Common myeloid progenitor, CD34-positive (primary cell): ENCODE data around the gene HSPA2.

Source experiments
- CTCF ChIA-PET: fragments of 350-600 bp; sonication (Branson Sonifier 250); formaldehyde crosslinking; loops from one replicate; lab custom pipeline; 2021; ENCODE audit warnings: antibody characterized with exemption; lab: Charles Lee
- POLR2A ChIA-PET: fragments of 350-600 bp; sonication (Branson Sonifier 250); formaldehyde crosslinking; loops from one replicate; lab custom pipeline; 2021; ENCODE audit warnings: antibody characterized with exemption; lab: Charles Lee
- DNase-seq, 3 donors: peaks; one replicate each; pipeline versions ENCODE4 v3.0.0 to v3.0.0-alpha.2; 2013
- H3K27ac ChIP-seq, 2 experiments: 1 replicate in 1 of 2; 2 replicates in 1 of 2; pipeline ENCODE4 v1.7.0; 2013; ENCODE audit warnings: inconsistent platforms in 2 of 2, low read length in 2 of 2, mild to moderate bottlenecking in 2 of 2, low read depth in 1 of 2, moderate library complexity in 1 of 2; ENCODE audit not compliant: severe bottlenecking in 2 of 2, insufficient read depth in 1 of 2, poor library complexity in 1 of 2
- H3K27me3 ChIP-seq, 5 experiments: replicated peaks in 2 of 5; 1 replicate in 3 of 5; 2 replicates in 2 of 5; pipeline versions ENCODE4 v1.6.1 to v1.7.0; 2013; ENCODE audit warnings: low read length in 4 of 5, mild to moderate bottlenecking in 2 of 5, moderate library complexity in 2 of 5, inconsistent platforms in 1 of 5; ENCODE audit not compliant: insufficient read depth in 5 of 5, control insufficient read depth in 4 of 5
- H3K36me3 ChIP-seq, 4 experiments: 1 replicate in 2 of 4; 2 replicates in 2 of 4; pipeline versions ENCODE4 v1.6.1 to v1.7.0; 2013; ENCODE audit warnings: low read length in 3 of 4, control low read depth in 1 of 4, mild to moderate bottlenecking in 1 of 4; ENCODE audit not compliant: control insufficient read depth in 4 of 4, insufficient read depth in 4 of 4
- H3K4me1 ChIP-seq, 4 experiments: 1 replicate in 3 of 4; 2 replicates in 1 of 4; pipeline versions ENCODE4 v1.6.1 to v1.7.1; 2013; ENCODE audit warnings: low read length in 3 of 4, mild to moderate bottlenecking in 3 of 4, control low read depth in 1 of 4, inconsistent platforms in 1 of 4, moderate library complexity in 1 of 4; ENCODE audit not compliant: control insufficient read depth in 4 of 4, insufficient read depth in 4 of 4; ENCODE audit errors: control extremely low read depth in 1 of 4
- H3K4me3 ChIP-seq, 7 experiments: 1 replicate in 4 of 7; 2 replicates in 3 of 7; pipeline versions ENCODE4 v1.5.1 to v1.7.0; 2013; ENCODE audit warnings: mild to moderate bottlenecking in 7 of 7, low read length in 6 of 7, moderate library complexity in 6 of 7, inconsistent platforms in 2 of 7, low read depth in 2 of 7, control low read depth in 1 of 7; ENCODE audit not compliant: insufficient read depth in 4 of 7, control insufficient read depth in 1 of 7; ENCODE audit errors: extremely low read depth in 1 of 7
- H3K9me3 ChIP-seq, 5 experiments: 1 replicate in 4 of 5; 2 replicates in 1 of 5; pipeline versions ENCODE4 v1.6.1 to v1.7.1; 2013; ENCODE audit warnings: low read length in 4 of 5, mild to moderate bottlenecking in 2 of 5, inconsistent platforms in 1 of 5, low read depth in 1 of 5, moderate library complexity in 1 of 5; ENCODE audit not compliant: control insufficient read depth in 4 of 5, insufficient read depth in 2 of 5; ENCODE audit errors: control extremely low read depth in 1 of 5
- WGBS: methylation state at CpG from one replicate; pipeline ENCODE4 v1.1.5; 2013; ENCODE audit not compliant: insufficient coverage; 5-methylcytosine and 5-hydroxymethylcytosine counted together

Gene HSPA2

GRCh38 chr14:64544607-64545312 is 4.2 kb downstream of the HSPA2 start:
- 89% methylated on average over 1 of the region's 5 CpGs for WGBS
- Histone ChIP-seq H3K9me3 (peaks cover 0 to 19% (median 18%) of the 10 kb centered on the region in 5 experiments), H3K27me3 (peaks cover 16 to 64% (median 43%) of the 10 kb centered on the region in 5 experiments), H3K4me1 (peaks cover 4 to 21% (median 20%) of the 10 kb centered on the region in 4 experiments), H3K27ac (no peak overlapping the region), H3K4me3 (no peak overlapping the region), H3K36me3 (no peaks in the 10 kb centered on the region)
- POLR2A ChIA-PET: no interaction called here
- no peak for DNase-seq
- CTCF ChIA-PET: interaction anchor here (1.4 to 1.6 kb wide), 2 partner anchors 11 to 92 kb away, joined by 4 to 7 read pairs; no protein-coding TSS in a partner anchor

GRCh38 chr14:64549016-64549415 is 8.5 kb downstream of the HSPA2 start:
- H3K4me3 ChIP-seq: peak overlapping the region in 1 of 7 experiments; percentile 37
- no peak overlapping the region for H3K27ac ChIP-seq
- H3K36me3 ChIP-seq: no peaks in the 10 kb centered on the region
- DNase-seq: no peak
- H3K27me3 ChIP-seq: peaks cover 11 to 55% (median 25%) of the 10 kb centered on the region in 5 experiments
- H3K9me3 ChIP-seq: no peaks in the 10 kb centered on the region
- no CpG with 5 or more reads among the region's 1 CpG for WGBS
- ChIA-PET POLR2A (no interaction called here), CTCF (interaction anchor here (0.9 kb wide), 1 partner anchor 9 kb away, joined by 3 read pairs; no protein-coding TSS in a partner anchor)
- peaks cover 4 to 16% (median 10%) of the 10 kb centered on the region in 4 experiments for H3K4me1 ChIP-seq

GRCh38 chr14:64549791-64550620 is 9.5 kb downstream of the HSPA2 start, which contains the start of gene PPP1R36:
TSS of gene PPP1R36 (plus strand) at chr14:64549961. CDS start at chr14:64549998, 37 bp downstream.
- CTCF ChIA-PET: interaction anchor here (1.1 to 1.5 kb wide), 2 partner anchors 10 to 120 kb away, joined by 3 read pairs; partner anchors contain the start of gene HSPA2
- H3K27ac ChIP-seq: no peak within 1 kb of the TSS
- POLR2A ChIA-PET: interaction anchor here (1.0 kb wide), 1 partner anchor 10 kb away, joined by 3 read pairs; the partner anchor contains the start of gene HSPA2

GRCh38 chr14:64550621-64551333 is 10.2 kb downstream of the HSPA2 start:
- ChIA-PET CTCF (interaction anchor here (1.0 to 2.2 kb wide), 5 partner anchors 8 to 119 kb away, joined by 3 to 5 read pairs (median 3); partner anchors contain the start of gene HSPA2), POLR2A (interaction anchor here (1.0 kb wide), 1 partner anchor 10 kb away, joined by 3 read pairs; the partner anchor contains the start of gene HSPA2)
- Histone ChIP-seq H3K4me3 (no peak overlapping the region), H3K4me1 (peaks cover 4 to 16% (median 10%) of the 10 kb centered on the region in 4 experiments), H3K27me3 (peaks cover 10 to 43% (median 22%) of the 10 kb centered on the region in 5 experiments), H3K27ac (no peak overlapping the region), H3K9me3 (no peaks in the 10 kb centered on the region), H3K36me3 (no peaks in the 10 kb centered on the region)
- no peak for DNase-seq
- WGBS: 57% methylated on average over 2 of the region's 7 CpGs

More at GRCh38 chr14:64549791-64550620, 9.5 kb downstream of the HSPA2 start, which contains the start of gene PPP1R36:
- no peaks in the 10 kb centered on the region for H3K36me3 ChIP-seq
- no peaks in the 10 kb centered on the region for H3K9me3 ChIP-seq
- peak within 1 kb of the TSS in 6 of 7 experiments; percentile 17 to 63 (median 46) for H3K4me3 ChIP-seq
- peaks cover 4 to 16% (median 10%) of the 10 kb centered on the region in 4 experiments for H3K4me1 ChIP-seq
- H3K27me3 ChIP-seq: peaks cover 10 to 45% (median 22%) of the 10 kb centered on the region in 5 experiments
- 2% methylated on average over 39 of the region's 54 CpGs for WGBS
- peak; percentile 31 to 70 (median 66) for DNase-seq

- Histone ChIP-seq H3K9me3 (no peaks in the 10 kb centered on the region), H3K27me3 (peaks cover 4 to 28% (median 11%) of the 10 kb centered on the region in 5 experiments), H3K27ac (no peak overlapping the region), H3K4me1 (peaks cover 0 to 9% (median 7%) of the 10 kb centered on the region in 4 experiments), H3K36me3 (no peaks in the 10 kb centered on the region), H3K4me3 (no peak overlapping the region)
- CTCF ChIA-PET: interaction anchor here (0.5 kb wide), 1 partner anchor 756 kb away, joined by 4 read pairs; no protein-coding TSS in a partner anchor
- 94% methylated on average over 4 of the region's 4 CpGs for WGBS
- DNase-seq: no peak
- POLR2A ChIA-PET: interaction anchor here (0.5 kb wide), 1 partner anchor 404 kb away, joined by 3 read pairs; no protein-coding TSS in a partner anchor
Observed at GRCh38 chr14:64554556-64554955, 14.0 kb downstream of the HSPA2 start.

- H3K4me1 ChIP-seq: peaks cover 0 to 5% (median 2%) of the 10 kb centered on the region in 4 experiments
- ChIA-PET CTCF (interaction anchor here (0.6 to 1.4 kb wide), 5 partner anchors 13 to 334 kb away, joined by 3 to 4 read pairs (median 3); no protein-coding TSS in a partner anchor), POLR2A (no interaction called here)
- 100% methylated on average over 4 of the region's 5 CpGs for WGBS
- H3K36me3 ChIP-seq: no peaks in the 10 kb centered on the region
- no peaks in the 10 kb centered on the region for H3K9me3 ChIP-seq
- no peak overlapping the region for H3K4me3 ChIP-seq
- H3K27ac ChIP-seq: no peak overlapping the region
- DNase-seq: peak in 1 of 3 donors; percentile 31
- peaks cover 0 to 9% (median 6%) of the 10 kb centered on the region in 5 experiments for H3K27me3 ChIP-seq
Observed at GRCh38 chr14:64556526-64556925, 16.0 kb downstream of the HSPA2 start.
